Mucosa of descending colon (tissue), 3 donors: ENCODE results near the gene CCDC6. TPM values are rescaled to one million over a fixed set of nuclear protein-coding genes. Genes with fewer than 3 reads are reported as not detected.
"Not testable (repeated sequence)": the region's sequence is repeated elsewhere in the genome, so short reads cannot be mapped to it uniquely, and the experiment has no call there.

ENCODE experiments used
- ATAC-seq: fragments of 200-7000 bp; cut with Tn5 transposase; one replicate; pipeline ENCODE4 v1.9.1; 2020; ENCODE audit warnings: mild to moderate bottlenecking, moderate library complexity
- DNase-seq, 3 donors: peaks; one replicate each; pipeline ENCODE4 v3.0.0-alpha.2; 2020
- H3K36me3 ChIP-seq: fragments of 200-600 bp; one replicate; pipeline ENCODE4 v1.8.0; 2021; ENCODE audit warnings: low read depth, mild to moderate bottlenecking
- H3K4me1 ChIP-seq: fragments of 200-600 bp; one replicate; pipeline ENCODE4 v1.8.0; 2021; ENCODE audit warnings: low read depth, mild to moderate bottlenecking
- H3K4me3 ChIP-seq: fragments of 200-600 bp; one replicate; pipeline ENCODE4 v1.8.0; 2021; ENCODE audit warnings: mild to moderate bottlenecking
- H3K9me3 ChIP-seq: fragments of 200-600 bp; one replicate; pipeline ENCODE4 v1.8.0; 2021; ENCODE audit warnings: mild to moderate bottlenecking
- intact Hi-C, 2 donors: fragments of 100-400 bp; cut with DNase I in 1 of 2; cut with micrococcal nuclease in 1 of 2; formaldehyde crosslinking; loops; one replicate each; pipeline versions ENCODE4 v1.11.0 to v1.11.1; 2022; cut with DNase I, micrococcal nuclease
- long read RNA-seq, 2 donors: library from polyadenylated mRNA; unstranded; transcript quantifications; one replicate each; pipeline ENCODE4 v2.0.0, GENCODE V29; 2019 to 2021
- total RNA-seq, 3 donors: library from RNA; stranded (reverse); fragmentation: NEBNext Ultra II Directional in 2 of 3; extraction: Animal tissue kit (Norgen Biotek cat#: 25700) in 2 of 3; gene quantifications; one replicate each; pipeline versions ENCODE4 v1.2.1 to v1.2.4, GENCODE V29; 2021 to 2023
- TF ChIP-seq, protein P1 (sequence below): fragments of 200-600 bp; IDR thresholded peaks from one replicate; pipeline ENCODE4 v1.8.0; 2022; ENCODE audit warnings: antibody characterized with exemption, mild to moderate bottlenecking
- donor health status: DM: no; HTN: no; CAD: no; lungs with moderate emphysema.
- donor health status: DM: no; HTN: no; CAD: no.
- donor health status: DM: no; HTN: yes; CAD: no.

CCDC6 gene
- total RNA-seq = 10 to 100 TPM; 54.5 to 73.1 (median 62.7) TPM
- long read RNA-seq, donor 1, full-length matches to known transcripts = 20 of 30 reads
- long read RNA-seq, donor 1, partial matches to known transcripts = 3 of 30 reads
- long read RNA-seq, donor 1, other reads (novel, unspliced or antisense) = 7 of 30 reads
- long read RNA-seq, donor 2, full-length matches to known transcripts = 4 of 11 reads
- long read RNA-seq, donor 2, partial matches to known transcripts = 6 of 11 reads
- long read RNA-seq, donor 2, other reads (novel, unspliced or antisense) = 1 of 11 reads

GRCh38 chr10:59906417-59907202, at the start of gene CCDC6:
TSS of gene CCDC6 (minus strand) at chr10:59906556. CDS start at chr10:59906424, 132 bp downstream.
- H3K4me1 ChIP-seq = peaks cover 29% of the 10 kb centered on the region

GRCh38 chr10:59954296-59954695, 47.9 kb upstream of the CCDC6 start:
- Histone ChIP-seq H3K4me1 (no peaks in the 10 kb centered on the region), H3K4me3 (no peak overlapping the region), H3K9me3 (no peaks in the 10 kb centered on the region), H3K36me3 (no peaks in the 10 kb centered on the region)
- no peak for ATAC-seq
- no peak for DNase-seq
- intact Hi-C loops = no loop called here
- TF ChIP-seq, protein P1, sequence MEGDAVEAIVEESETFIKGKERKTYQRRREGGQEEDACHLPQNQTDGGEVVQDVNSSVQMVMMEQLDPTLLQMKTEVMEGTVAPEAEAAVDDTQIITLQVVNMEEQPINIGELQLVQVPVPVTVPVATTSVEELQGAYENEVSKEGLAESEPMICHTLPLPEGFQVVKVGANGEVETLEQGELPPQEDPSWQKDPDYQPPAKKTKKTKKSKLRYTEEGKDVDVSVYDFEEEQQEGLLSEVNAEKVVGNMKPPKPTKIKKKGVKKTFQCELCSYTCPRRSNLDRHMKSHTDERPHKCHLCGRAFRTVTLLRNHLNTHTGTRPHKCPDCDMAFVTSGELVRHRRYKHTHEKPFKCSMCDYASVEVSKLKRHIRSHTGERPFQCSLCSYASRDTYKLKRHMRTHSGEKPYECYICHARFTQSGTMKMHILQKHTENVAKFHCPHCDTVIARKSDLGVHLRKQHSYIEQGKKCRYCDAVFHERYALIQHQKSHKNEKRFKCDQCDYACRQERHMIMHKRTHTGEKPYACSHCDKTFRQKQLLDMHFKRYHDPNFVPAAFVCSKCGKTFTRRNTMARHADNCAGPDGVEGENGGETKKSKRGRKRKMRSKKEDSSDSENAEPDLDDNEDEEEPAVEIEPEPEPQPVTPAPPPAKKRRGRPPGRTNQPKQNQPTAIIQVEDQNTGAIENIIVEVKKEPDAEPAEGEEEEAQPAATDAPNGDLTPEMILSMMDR = no peak

More at GRCh38 chr10:59906417-59907202, at the start of gene CCDC6:
- peak; percentile 93 for ATAC-seq
- H3K4me3 ChIP-seq = peak within 1 kb of the TSS; percentile 89
- TF ChIP-seq, protein P1 = peak; percentile 86
- no peaks in the 10 kb centered on the region for H3K36me3 ChIP-seq
- no peaks in the 10 kb centered on the region for H3K9me3 ChIP-seq
- DNase-seq = peak; percentile 95 to 97 (median 96)
- intact Hi-C loops = loop anchor here in 1 of 2 donors (2.0 kb wide), 1 partner anchor 42 kb away; no protein-coding TSS in a partner anchor

GRCh38 chr10:59953711-59954110, 47.4 kb upstream of the CCDC6 start:
- H3K9me3 ChIP-seq, ATAC-seq, H3K4me3 ChIP-seq, intact Hi-C loops, H3K4me1 ChIP-seq, H3K36me3 ChIP-seq, DNase-seq: not testable (repeated sequence)

DNA sequence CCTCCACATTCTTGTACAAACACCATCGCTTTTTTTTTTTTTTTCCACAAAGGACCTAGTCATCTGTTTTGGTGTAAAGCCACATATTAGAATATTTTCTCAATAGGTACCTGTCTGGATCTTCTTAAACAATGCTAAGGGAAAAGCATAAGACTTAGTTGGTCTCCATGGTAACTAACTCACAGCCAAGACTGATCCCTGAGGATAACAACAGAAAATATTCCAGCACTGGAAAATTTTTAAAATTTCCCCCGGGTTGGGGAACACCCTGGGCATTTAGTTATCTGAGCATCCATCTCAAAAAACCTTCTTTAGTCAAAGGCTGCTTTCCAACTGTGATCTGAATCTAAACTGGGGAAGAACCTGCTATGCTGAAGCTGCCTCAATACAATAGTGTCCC, 43.7 kb upstream of the CCDC6 start:
- TF ChIP-seq, protein P1 = no peak
- Histone ChIP-seq H3K9me3 (no peaks in the 10 kb centered on the region), H3K36me3 (no peaks in the 10 kb centered on the region), H3K4me3 (no peak overlapping the region), H3K4me1 (no peaks in the 10 kb centered on the region)
- no peak for DNase-seq
- intact Hi-C loops = no loop called here
- no peak for ATAC-seq

DNA sequence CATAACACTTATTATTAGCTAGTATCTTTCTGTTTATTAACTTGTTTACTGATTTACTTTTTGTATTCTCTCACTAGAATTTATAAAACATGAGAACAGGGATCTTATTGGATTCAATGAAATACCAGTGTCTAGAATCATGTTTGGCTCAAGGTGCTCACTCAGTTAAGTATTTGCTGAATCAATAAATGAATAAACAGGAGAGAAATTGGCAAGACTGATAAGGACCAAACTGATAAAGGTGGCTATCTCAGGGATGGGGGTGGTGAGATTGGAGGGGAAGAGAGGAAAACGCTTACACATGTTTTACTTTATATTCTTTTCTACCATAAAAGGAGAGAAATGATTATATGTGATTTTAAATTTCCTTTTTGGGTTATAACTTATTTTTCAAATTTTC, 43.3 kb upstream of the CCDC6 start:
- TF ChIP-seq, protein P1 = no peak
- DNase-seq = no peak
- H3K4me1 ChIP-seq = no peaks in the 10 kb centered on the region
- intact Hi-C loops = no loop called here
- H3K36me3 ChIP-seq = no peaks in the 10 kb centered on the region
- H3K4me3 ChIP-seq = no peak overlapping the region
- ATAC-seq = no peak
- H3K9me3 ChIP-seq = no peaks in the 10 kb centered on the region

GRCh38 chr10:59945991-59946390, 39.6 kb upstream of the CCDC6 start:
- no peak for DNase-seq
- no peaks in the 10 kb centered on the region for H3K9me3 ChIP-seq
- no peak for ATAC-seq
- no peak overlapping the region for H3K4me3 ChIP-seq
- intact Hi-C loops = no loop called here
- no peaks in the 10 kb centered on the region for H3K36me3 ChIP-seq
- no peaks in the 10 kb centered on the region for H3K4me1 ChIP-seq
- TF ChIP-seq, protein P1 = no peak
